ENCODE measurements around the gene EML6.
"Not testable (repeated sequence)": the region's sequence is repeated elsewhere in the genome, so short reads cannot be mapped to it uniquely, and the experiment has no call there.

EML6 gene

DNA sequence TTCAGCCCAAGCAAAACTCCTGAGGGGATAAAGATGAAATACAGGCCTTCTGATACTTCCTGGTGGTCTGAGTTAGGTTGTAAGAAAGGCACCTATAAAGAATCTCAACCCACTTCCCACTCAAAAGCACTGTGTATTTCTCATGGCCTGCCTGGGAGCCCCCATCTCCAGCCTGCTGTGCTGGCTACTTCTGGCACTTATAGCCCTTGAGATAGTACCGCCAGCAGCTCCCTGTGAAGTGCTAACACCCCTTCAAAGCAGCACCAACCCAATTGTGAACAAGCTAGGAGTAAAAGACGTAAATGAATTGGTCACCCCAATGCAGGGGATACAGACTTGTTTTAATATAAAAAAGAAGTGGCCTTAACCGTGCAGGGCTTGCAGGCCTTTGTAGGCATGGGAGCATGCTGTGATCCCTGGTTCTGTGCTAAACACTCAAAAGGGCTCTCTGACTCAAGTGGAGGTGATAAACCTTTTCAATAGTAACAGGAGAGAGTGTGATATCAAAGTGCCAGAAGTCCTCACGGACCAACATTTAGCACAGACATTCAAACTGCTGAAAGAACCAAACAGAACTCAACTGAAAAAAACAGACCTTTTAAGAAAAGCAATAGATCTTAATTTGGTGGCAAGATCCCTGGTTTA is 246.0 kb downstream of the EML6 start:
- DNase-seq: no peak

DNA sequence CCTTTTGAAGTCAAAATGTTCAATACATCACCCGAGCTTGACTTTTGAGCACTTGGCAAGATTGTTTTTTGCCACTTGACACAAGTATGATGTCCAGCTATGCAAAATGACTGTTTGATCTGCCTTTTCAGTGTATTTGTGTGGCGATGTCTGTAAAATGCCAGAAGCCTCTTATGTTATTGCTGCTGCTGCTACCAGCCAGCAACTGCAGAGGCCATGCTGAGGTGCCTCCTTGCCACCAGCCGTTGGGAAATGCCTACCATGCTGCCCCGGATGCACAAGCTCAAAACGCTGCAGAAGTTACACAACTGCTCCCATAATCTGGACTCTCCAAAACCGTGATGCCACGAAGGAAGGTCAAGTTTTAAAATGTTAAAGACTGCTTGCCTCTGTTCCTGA is 246.5 kb downstream of the EML6 start:
- no peak for DNase-seq

DNA sequence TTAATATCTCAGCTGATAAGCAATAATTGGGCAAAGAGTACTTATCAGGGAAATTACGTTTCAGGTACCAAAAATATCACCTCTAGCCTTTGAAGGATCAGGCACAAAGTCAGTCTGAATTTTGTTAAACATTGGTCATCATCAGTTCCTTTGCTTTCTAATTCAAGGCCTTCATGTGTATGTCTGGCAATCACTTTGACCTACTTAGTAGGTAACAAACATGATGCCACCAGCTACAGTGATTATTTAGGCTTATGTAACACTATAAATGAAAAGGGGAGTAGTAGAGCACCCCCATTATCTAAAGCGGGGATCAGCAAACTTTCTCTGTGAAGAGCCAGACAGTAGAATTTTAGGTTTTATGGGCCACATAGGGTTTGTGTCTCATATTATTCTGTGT is 251.7 kb downstream of the EML6 start:
- DNase-seq: no peak

DNA sequence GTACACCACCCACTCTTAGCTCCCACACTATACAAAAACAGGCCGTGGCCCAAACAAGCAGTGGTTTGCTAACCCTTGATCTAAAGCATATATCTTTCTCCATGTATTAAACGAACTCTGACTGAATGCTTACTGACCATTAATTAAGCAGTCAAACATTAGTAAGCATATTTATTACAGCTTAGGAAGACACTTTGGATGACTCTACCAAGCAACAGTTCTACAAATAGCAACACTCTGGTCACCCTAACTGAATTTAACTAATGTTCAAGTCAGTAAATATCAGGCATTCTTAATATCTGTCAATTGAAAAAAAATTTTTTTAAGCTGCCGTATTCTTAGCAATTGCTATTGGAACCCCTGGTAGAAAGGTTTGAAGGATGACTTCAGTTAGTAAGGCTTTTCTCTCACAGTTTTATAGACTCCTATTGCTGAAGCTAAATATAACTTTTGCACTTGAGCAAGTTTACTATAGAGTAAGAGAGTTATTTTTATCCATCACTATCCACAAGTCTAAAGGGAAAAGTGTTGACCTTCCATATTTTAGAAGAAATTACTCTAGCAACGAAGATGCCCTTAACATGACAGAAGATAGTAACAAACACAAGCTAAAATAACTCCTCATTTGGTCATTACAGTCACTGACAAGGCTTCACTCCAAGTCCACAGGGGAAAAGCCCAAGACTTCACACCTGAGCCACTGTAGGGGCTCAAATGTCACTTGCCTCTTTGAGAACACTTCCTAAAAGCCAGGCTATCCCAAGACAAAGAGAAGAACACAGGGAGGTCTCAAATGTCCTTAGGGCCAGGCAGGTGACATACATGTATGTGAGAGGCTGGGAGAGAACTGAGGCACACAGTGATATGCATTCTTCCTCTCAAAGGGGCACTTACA is 252.4 kb downstream of the EML6 start:
- DNase-seq: no peak

DNA sequence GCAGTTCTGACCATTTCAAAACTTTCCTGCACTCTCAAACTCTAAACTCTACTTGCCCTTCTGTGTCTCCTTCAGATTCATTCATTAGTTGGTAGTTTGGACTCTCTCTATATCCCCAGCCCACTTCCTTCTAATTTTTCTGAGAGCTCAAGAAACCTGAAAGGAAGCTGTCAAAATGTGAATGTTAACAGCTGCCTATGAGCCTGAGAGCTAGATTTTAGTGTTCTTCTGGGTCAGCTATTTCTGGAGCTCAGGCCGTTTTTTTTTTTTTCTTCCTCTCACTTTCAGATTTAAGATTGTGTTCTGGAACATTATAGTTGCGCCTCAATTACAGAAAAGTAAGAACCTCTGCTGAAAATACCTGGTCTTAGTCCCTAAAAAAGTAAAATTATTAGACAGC is 253.7 kb downstream of the EML6 start:
- no peak for DNase-seq

DNA sequence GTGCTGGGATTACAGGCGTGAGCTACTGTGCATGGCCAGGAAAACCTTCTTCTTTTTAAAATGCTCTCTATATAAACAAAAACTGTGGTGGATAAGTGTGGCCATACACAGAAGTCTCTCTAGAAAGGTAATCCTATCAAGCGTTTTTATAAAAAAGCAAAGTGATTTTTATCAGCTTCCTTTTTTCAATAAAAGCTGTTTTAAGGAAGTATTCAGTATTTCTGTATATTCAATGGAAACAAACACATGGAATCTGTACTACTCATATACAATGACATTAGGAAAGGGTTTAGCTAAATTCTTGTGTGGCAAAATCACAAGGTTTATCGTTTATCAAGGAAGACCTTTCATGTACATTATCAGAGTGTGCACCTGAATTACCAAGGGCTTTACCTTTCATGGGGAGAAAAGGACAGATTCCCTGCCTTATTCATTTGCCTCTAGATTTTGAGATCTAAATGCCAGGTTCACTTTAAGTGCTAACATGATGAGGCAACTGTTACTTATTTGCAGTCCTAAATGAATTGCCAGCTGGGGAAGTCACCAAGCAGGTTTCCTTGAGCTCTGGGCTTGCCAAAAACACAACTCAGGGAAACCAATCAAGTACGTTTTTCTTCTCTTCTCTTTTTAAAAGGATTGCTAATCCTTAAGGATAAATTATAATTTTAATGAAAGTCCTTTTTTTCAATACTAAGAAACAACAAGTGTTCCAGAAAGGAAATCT is 256.0 kb downstream of the EML6 start:
- no peak for DNase-seq

DNA sequence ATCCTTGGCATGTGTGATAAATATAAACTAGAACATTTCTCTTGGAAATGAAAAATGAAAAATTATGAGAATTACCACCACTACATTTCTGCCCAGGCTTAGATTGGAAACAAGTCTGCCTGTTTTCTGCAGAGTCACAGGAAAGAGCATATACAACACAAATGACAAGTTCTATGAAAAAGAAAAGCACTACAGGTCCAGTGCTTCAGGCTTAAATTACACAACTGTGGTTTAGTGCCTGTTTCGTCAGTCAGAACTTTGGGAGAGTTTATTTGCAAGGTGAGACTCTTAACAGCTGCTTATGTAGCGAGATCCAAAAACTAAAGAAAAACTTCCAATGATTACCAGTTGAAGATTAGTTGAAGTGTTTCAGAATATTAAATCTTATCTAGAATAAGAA is 257.9 kb downstream of the EML6 start:
- no peak for DNase-seq

DNA sequence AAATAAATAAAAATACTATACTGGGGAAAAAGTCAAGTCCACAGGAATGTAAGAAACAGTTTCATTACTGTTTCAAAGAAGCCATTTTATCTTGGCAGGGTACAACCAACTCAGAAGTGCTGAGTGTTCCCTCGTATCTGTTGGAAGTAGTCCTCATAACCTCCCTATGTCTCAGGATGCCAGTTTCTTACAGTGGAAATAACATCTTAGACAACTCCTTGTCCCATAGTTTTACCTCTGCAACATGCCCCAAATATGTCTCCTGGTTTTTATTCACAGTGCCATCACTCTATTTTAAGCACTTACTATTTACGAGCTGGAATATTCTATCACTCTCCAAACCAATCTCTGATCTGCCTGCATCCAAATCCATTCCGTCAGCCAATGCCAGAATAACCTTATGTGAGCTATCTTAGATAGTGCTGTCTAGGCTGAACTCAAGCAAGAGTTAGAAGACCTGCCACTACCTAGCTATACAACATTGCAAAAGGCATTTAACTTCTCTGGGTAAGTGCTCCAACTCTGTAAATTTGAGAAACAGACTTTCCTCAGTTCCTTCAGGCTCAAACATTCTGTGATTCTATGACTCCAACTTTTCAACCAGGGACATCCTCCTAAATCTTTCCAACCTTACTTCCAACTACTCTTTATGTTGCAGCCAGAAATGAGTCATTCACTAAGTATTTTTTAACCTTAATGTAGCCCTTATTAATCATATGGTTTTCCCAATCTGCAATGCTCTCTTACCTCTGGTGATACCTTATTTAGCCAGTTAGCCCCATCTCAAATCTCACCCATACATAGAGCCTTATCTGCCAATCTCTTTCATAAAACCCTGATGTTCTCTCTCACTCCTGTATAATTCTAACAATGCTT is 260.1 kb downstream of the EML6 start:
- DNase-seq: no peak

DNA sequence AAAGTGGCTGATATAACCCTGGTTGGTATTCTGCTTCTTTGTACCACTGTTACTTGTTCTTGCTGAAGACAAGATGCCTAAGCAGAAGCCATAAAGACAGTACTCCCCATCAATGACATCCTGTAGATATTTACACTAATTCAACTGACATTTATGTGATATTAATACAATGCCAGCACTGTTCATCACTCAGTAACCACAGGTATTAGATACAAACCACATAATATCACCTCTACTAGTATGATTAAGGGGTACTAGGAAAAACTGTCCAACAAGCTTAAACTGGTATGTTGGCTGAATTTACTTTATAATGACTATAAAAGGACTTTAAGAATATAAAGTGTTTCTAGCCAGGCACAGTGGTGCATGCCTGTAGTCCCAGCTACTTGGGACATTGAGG is 261.0 kb downstream of the EML6 start:
- DNase-seq: no peak

DNA sequence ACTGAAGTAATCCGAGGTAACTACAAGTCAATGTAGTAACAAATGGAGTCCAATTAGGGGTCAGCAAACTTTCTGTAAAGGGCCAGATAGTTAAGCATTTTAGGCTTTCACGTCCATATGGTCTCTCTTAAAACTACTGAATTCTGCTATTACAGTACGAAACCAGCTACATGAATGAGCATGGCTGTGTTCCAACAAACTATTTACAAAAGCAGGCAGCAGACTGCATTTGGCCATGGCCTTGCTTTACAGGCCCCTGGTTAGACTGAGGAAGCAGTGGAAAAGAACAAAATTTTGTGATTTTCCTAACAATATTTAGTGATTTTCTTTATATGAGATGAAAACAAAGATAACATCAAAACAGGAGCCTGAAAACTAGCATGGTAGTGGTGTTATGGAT is 262.8 kb downstream of the EML6 start:
- DNase-seq: no peak

DNA sequence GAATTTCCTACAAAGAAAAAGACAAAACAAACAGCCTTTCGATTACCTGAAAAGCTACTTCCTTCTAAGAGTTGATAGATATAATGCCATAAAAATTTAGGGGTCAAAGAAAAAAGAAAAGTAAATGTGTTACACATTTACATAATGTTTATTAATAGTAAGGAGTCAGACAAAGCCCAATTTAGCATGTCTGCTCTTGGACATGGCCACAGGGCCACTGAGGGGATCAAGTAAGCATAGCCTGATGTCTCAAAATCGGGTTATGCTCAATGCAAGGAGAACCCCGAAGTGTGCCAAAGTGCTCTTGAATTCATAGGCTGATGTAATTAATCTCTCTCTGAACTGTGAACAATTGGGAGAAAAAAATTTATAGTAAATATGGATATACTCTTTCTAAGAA is 265.1 kb downstream of the EML6 start:
- DNase-seq: no peak

DNA sequence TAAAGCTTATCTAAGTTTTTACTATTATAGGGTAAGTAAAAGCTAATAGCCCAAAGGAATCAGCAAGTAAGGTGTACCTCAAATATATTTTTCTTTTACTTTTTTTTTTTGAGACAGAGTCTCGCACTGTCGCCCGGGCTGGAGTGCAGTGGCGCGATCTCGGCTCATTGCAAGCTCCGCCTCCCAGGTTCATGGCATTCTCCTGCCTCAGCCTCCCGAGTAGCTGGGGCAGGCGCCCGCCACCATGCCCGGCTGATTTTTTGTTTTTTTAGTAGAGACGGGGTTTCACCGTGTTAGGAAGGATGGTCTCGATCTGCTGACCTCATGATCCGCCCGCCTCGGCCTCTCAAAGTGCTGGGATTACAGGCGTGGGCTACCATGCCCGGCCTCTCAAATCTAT is 267.2 kb downstream of the EML6 start:
- DNase-seq: not testable (repeated sequence)

DNA sequence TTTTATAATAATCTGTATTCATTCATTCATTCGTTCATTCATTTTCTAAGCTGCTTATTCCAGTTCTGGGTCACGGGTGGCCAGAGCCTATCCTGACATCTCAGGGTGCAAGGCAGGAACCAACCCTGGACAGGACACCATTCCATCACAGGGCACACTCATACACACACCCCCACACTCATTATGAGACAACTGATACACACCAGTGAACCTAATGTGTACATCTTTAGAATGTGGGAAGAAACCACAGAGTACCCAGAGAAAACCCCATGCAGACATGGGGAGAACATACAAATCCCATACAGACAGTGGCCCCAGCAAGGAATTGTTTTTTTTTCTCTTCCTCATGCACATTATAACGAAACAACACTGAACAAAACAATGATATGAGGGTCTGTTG is 272.1 kb downstream of the EML6 start:
- no peak for DNase-seq

DNA sequence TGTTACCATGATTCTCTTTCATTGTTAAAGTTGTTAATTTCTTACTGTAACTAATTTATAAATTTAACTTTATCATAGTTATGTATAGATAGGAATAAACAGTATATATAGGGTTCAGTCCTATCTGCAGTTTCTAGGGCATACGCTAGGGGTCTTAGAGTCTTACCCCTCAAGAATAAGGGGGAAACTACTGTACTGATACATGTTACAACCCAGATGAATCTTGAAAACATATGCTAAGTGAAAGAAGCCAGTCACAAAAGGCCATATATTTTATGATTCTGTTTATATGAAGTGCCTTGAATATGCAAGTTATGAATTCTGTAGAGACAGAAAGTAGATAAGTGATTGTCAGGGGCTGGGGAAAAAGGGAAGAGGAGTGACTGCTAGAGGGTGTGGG is 274.4 kb downstream of the EML6 start:
- no peak for DNase-seq

DNA sequence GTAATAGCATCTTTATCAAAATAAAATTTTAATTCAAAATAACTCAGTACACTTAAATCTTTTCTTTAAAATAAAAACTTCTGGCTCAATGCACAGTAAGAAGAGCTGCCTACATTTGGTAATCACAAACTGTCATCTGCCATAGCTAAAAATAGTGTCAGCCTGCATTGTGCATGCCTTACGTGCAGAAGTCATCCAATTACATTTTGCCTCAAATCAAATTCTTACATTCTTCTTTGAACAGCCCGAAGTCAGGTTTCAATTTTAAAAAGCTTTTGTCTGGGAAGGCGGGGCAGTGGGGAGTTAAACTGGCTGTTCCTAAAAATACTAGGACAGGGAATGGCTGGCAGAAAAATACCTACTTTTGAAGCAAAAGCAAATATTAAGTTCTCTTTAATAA is 275.7 kb downstream of the EML6 start:
- no peak for DNase-seq

DNA sequence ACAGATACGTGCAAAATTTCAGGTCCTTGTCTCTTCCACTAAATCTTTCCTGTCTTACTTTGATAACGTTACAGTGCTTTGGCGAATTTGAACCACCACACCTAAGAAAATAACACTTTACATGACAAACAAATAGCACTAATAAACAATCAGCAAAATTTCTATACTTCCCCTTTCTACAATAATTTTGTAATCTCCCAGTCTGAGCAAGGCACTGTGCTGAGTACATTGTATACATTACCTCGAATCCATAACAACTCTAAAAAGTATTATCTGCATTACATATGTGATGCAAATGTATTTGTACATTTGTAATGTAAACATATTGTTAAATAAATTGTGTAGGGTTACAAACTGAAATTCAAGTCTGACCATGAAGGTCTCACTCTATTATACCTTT is 276.9 kb downstream of the EML6 start:
- no peak for DNase-seq

DNA sequence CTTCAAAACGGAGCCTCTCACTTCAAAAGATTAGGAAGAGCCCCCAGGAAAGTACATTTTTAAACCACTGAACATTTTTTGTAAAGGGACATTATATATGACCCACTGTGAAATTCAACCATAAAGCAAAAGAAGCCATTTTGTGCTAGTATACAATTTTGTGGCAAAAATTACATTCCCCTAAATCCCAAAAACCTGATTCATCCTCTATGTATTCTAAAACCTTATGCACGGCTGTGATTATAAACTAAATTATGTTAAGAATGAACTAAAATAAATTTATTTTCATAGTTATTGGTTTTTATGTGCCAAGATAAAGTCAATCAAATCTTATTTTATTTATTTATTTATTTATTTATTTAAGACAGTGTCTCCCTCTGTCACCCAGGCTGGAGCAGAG is 278.3 kb downstream of the EML6 start:
- no peak for DNase-seq

DNA sequence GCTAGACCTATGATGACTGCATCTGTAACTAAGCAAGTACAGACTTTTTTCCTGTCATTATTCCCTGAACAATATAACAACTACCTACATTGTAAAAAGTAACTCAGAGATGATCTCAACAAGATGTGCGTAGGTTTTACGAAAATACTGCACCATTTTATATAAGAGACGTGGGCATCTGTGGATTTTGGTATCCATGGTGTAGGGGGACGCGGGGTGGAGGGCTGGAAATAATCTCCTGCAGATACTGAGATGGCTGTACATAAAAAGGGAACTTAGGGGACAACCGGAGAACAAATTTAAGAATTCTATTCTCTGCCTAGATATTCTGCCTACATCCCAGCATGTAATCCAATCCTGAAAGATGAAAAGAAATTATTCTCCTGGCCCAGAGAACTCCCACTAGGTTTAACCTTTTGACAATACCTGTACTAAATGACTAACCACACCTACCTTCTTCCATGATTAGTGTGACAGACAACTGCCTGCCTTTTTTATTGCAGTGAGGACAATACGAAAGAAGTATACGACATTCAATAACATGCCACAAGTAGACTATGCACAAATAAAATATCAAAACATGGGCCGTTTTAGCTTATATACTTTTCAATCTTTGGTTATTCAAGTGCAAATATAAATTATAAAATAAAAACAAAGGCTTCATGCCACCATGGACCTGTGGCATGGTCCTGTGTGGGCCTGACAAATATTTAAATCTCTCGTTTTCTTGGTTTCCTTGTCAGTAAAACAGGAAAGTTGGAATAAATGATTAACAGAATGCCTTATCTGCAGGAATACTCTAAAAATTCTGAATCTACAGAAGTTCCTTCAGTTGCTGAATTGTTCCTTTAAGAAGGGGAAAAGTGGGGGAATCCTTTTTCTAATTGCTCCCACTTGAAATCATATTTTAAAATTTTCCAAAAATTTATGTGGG is 280.5 kb downstream of the EML6 start:
- no peak for DNase-seq

DNA sequence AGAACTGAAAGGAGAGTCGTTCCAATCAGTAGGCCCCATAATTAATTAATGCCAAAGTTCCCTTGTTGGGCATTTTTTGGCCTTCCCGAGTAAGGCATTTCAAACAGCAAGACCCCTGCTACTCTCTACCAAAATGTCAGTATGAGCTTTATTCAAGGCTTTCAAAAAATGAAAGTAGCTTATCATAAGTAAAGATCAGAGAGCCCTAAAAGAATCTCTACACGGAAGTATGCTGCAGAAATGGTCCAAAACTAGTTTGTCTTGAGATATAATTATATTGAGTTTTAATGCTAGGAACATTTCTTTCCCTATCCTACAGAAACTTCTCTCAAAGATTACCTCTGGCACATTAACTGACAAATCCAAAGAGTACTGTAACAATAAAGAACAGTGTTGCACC is 282.8 kb downstream of the EML6 start:
- DNase-seq: no peak

DNA sequence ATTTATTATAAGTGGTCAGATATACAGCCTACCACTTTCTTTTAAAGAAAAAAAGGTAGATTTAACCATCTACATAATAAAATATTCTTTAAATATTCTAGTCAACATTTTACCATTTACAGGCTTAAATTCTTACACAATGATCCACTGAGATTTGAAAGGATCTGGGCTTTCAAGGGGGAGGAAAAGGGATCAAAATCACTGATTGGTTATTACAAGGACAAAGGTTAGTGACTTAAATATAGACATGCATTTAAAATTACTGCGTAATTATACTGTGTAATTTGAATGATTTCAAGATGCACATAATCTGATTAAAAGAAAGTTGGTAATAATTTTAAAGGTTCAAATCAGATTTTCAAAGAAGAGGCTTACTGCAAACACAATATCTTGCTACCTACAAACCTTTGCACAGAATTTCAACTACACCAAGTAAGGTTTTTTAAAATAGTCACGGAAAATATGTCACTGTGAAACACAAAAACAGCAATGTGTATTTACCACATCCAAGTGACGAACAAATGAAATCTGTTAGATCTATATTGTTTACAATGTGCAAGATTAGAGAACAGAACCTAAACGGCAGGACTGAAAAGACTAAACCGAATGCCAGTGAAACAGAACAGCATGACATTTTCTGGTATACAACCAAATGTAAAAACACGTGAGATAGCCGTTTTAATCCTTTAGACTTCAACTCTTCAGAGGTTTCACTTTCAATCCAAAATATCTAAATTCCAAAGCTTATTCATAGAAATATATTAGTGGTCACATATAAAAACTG is 286.0 kb downstream of the EML6 start:
- DNase-seq: no peak

DNA sequence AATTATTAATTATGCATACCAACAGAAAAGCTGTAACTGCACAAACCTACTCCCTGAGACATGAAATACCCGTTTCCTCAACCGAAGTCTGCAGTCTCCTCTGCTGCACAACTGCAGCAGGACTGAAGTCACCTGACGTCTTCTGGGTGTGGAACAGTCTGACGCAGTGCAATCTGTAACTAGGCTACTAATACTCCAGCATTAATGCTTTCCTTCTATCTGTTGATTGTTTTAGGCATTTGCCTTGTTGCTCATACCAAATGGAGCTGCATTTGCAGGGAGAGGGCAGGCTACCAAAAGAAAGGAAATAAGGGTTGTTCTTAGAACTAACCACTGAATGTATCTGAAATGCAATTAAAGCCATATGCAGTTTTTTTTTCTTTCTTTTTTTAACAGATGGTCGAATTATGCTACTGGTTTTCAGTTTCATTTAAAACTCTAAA is 286.7 kb downstream of the EML6 start:
- DNase-seq: peak; percentile 60
